ENCODE measurements around the gene MROH2A.

MROH2A gene

DNA sequence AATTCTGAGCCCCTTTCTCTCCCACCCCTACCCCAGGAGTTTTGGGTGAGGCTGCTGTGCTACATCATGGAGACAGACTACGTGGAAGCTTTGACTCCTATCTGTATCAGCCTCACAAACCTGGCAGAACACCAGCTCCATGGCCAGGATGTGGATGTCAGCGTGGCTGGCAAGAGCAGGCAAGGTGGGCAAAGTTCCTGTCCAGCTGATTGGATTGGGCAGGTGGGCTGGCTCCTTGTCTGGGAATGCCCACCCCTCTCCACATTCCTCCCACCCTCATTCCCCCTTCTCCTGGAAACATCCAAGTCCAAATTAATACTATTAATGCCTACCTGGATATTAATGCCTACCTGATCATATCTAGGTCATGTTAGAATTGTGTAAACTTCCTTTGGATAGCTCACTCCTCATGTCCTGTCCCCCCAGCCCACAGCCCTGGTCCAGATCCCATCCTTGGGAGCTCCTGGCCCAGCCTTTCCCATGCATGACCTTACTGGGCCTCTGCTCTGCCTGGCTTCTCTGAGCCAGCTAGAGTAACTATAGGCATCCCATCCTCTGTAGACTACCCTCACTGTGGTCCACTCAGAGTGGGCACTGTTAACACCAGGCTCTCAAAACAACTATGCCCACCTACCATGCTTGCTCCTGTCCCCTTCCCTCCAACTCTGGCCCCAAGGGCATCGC is 24.1 kb downstream of the MROH2A start:
- TF ChIP-seq EZH2phosphoT487 (IDR thresholded peaks at IDR 0.05; ENCODE audit: low read depth), result no peak
- TF ChIP-seq, protein P1, sequence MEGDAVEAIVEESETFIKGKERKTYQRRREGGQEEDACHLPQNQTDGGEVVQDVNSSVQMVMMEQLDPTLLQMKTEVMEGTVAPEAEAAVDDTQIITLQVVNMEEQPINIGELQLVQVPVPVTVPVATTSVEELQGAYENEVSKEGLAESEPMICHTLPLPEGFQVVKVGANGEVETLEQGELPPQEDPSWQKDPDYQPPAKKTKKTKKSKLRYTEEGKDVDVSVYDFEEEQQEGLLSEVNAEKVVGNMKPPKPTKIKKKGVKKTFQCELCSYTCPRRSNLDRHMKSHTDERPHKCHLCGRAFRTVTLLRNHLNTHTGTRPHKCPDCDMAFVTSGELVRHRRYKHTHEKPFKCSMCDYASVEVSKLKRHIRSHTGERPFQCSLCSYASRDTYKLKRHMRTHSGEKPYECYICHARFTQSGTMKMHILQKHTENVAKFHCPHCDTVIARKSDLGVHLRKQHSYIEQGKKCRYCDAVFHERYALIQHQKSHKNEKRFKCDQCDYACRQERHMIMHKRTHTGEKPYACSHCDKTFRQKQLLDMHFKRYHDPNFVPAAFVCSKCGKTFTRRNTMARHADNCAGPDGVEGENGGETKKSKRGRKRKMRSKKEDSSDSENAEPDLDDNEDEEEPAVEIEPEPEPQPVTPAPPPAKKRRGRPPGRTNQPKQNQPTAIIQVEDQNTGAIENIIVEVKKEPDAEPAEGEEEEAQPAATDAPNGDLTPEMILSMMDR (IDR thresholded peaks at IDR 0.05; ENCODE audit: low read depth, low read length), result no peak
- Histone ChIP-seq H3K9me3 (ENCODE audit: insufficient read depth, low read length) (no peaks in the 10 kb centered on the region), H3K4me2 (ENCODE audit: low read length) (no peak overlapping the region)

DNA sequence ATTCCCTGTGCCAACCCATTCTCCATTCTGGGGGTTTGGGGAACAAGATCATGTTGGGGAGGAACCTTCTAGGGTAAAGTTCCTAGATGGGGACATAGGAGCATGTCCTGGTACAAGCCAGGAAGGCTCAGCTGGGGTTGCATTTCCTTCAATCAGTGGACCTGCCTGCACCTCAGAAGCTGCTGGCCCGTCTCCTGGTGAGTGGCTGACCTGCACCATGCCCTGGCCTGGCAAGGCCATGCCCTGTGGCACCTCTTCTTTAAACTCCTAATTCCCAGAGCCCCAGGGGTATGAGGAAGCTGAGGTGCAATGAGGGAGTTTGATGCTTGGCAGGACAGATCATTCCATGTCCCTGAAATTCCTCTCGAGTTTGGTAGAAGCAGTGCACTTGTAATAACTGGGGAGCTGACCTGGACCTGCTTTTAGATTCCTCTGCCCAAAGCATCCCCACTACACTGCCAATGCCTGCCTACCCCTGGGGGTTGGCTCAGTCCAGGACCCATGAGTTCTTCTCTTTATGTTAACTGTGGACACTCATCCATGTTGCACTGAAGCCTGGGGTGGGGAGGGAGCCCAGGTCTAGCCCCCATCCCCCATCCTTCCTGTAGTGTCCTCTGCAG is 25.3 kb downstream of the MROH2A start:
- H3K27ac ChIP-seq (ENCODE audit: low read length), result no peak overlapping the region
- H3K4me2 ChIP-seq (ENCODE audit: low read length), result no peak overlapping the region
- H3K9ac ChIP-seq (ENCODE audit: low read length), result no peak overlapping the region
- no peak overlapping the region for H2AFZ ChIP-seq (ENCODE audit: low read depth, low read length)
- no peaks in the 10 kb centered on the region for H3K9me3 ChIP-seq (ENCODE audit: insufficient read depth, low read length)
- H3K27me3 ChIP-seq (ENCODE audit: low read depth, low read length), result no peaks in the 10 kb centered on the region
- no peaks in the 10 kb centered on the region for H3K36me3 ChIP-seq (replicated peaks; ENCODE audit: low read depth, low read length)
- no peak for TF ChIP-seq EZH2phosphoT487 (IDR thresholded peaks at IDR 0.05; ENCODE audit: low read depth)
- TF ChIP-seq, protein P1 (IDR thresholded peaks at IDR 0.05; ENCODE audit: low read depth, low read length), result no peak
- H3K4me1 ChIP-seq (ENCODE audit: low read length), result no peaks in the 10 kb centered on the region
- no peaks in the 10 kb centered on the region for H3K79me2 ChIP-seq (ENCODE audit: low read length)
- no peaks in the 10 kb centered on the region for H4K20me1 ChIP-seq (ENCODE audit: insufficient read depth, low read length)
- no peak overlapping the region for H3K4me3 ChIP-seq (ENCODE audit: low read length)

More for the DNA sequence above, 24.1 kb downstream of the MROH2A start:
- H3K9ac ChIP-seq (ENCODE audit: low read length), result no peak overlapping the region
- no peak overlapping the region for H2AFZ ChIP-seq (ENCODE audit: low read depth, low read length)
- H3K4me3 ChIP-seq (ENCODE audit: low read length), result no peak overlapping the region
- H3K4me1 ChIP-seq (ENCODE audit: low read length), result no peaks in the 10 kb centered on the region
- no peaks in the 10 kb centered on the region for H3K79me2 ChIP-seq (ENCODE audit: low read length)
- H3K36me3 ChIP-seq (replicated peaks; ENCODE audit: low read depth, low read length), result no peaks in the 10 kb centered on the region
- no peak overlapping the region for H3K27ac ChIP-seq (ENCODE audit: low read length)
- H4K20me1 ChIP-seq (ENCODE audit: insufficient read depth, low read length), result no peaks in the 10 kb centered on the region
- H3K27me3 ChIP-seq (ENCODE audit: low read depth, low read length), result no peaks in the 10 kb centered on the region

DNA sequence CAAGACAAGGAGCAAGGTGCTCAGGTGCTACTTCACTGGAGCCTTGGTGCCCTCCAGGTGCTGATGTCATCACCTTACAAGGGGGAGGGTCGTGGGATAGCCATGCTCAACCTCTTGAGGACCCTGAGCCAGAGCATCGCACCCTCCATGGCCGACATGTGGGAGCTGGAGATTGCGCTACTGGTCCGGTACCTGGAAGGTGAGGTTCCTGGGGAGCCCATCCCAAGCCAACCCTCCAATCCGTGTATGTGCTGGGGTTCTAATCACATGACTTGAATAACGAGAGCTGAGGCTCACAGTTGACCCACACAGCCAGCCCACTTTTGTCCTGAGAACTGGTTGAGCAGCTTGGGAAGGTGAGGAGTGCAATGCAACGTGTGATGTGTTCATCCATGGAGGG is 25.9 kb downstream of the MROH2A start:
- H4K20me1 ChIP-seq (ENCODE audit: insufficient read depth, low read length), result no peaks in the 10 kb centered on the region
- TF ChIP-seq EZH2phosphoT487 (IDR thresholded peaks at IDR 0.05; ENCODE audit: low read depth), result no peak
- TF ChIP-seq, protein P1 (IDR thresholded peaks at IDR 0.05; ENCODE audit: low read depth, low read length), result no peak
- H3K9ac ChIP-seq (ENCODE audit: low read length), result no peak overlapping the region
- H3K27ac ChIP-seq (ENCODE audit: low read length), result no peak overlapping the region
- H3K79me2 ChIP-seq (ENCODE audit: low read length), result no peaks in the 10 kb centered on the region
- H3K4me2 ChIP-seq (ENCODE audit: low read length), result no peak overlapping the region
- no peaks in the 10 kb centered on the region for H3K9me3 ChIP-seq (ENCODE audit: insufficient read depth, low read length)
- no peaks in the 10 kb centered on the region for H3K27me3 ChIP-seq (ENCODE audit: low read depth, low read length)
- no peak overlapping the region for H2AFZ ChIP-seq (ENCODE audit: low read depth, low read length)
- H3K4me3 ChIP-seq (ENCODE audit: low read length), result no peak overlapping the region
- H3K36me3 ChIP-seq (replicated peaks; ENCODE audit: low read depth, low read length), result no peaks in the 10 kb centered on the region
- H3K4me1 ChIP-seq (ENCODE audit: low read length), result no peaks in the 10 kb centered on the region

DNA sequence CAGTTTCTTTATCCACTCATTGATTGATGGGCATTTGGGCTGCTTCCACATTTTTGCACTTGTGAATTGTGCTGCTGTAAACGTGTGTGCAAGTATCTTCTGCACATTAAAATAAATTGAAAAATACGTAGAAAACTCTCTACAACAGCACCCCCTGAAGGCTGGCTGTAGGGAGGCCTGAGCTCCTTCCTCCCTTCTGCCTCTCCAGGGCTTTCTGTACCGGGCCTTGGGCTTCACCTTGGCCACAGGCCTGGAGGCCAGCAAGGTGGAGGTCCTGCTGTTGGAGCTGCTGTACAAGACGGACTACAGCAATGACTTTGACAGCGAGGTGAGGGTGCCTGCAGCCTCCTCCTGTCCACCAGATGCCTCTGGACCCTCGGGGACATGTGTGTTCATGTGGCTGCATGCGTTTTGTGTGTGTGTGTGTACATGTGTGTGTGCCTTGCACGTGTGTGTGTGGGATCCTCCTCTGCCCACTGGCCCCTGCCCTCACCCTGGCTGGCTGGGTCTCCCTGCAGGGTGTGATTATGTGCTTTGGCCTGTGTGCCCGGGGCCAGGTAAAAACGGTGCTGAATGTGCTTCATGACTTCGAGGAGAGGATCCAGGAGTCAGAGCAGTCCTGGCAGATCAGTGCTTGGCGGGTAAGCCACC is 29.2 kb downstream of the MROH2A start:
- Histone ChIP-seq H3K9me3 (ENCODE audit: insufficient read depth, low read length) (no peaks in the 10 kb centered on the region), H3K4me3 (ENCODE audit: low read length) (no peak overlapping the region), H4K20me1 (ENCODE audit: insufficient read depth, low read length) (no peaks in the 10 kb centered on the region), H3K27me3 (ENCODE audit: low read depth, low read length) (no peaks in the 10 kb centered on the region), H3K4me2 (ENCODE audit: low read length) (no peak overlapping the region), H3K36me3 (replicated peaks; ENCODE audit: low read depth, low read length) (no peaks in the 10 kb centered on the region), H2AFZ (ENCODE audit: low read depth, low read length) (no peak overlapping the region), H3K9ac (ENCODE audit: low read length) (no peak overlapping the region), H3K27ac (ENCODE audit: low read length) (no peak overlapping the region), H3K4me1 (ENCODE audit: low read length) (no peaks in the 10 kb centered on the region), H3K79me2 (ENCODE audit: low read length) (no peaks in the 10 kb centered on the region)
- no peak for TF ChIP-seq EZH2phosphoT487 (IDR thresholded peaks at IDR 0.05; ENCODE audit: low read depth)
- TF ChIP-seq, protein P1 (IDR thresholded peaks at IDR 0.05; ENCODE audit: low read depth, low read length), result no peak
